Measurements from ENCODE around the gene CHERP. TPM values are rescaled to one million over a fixed set of nuclear protein-coding genes. Genes with fewer than 3 reads are reported as not detected.

The CHERP gene
- polyA plus RNA-seq, 2 of the 4 experiments (the other 2 are of a cell fraction): 4.4 to 24.4 TPM

DNA sequence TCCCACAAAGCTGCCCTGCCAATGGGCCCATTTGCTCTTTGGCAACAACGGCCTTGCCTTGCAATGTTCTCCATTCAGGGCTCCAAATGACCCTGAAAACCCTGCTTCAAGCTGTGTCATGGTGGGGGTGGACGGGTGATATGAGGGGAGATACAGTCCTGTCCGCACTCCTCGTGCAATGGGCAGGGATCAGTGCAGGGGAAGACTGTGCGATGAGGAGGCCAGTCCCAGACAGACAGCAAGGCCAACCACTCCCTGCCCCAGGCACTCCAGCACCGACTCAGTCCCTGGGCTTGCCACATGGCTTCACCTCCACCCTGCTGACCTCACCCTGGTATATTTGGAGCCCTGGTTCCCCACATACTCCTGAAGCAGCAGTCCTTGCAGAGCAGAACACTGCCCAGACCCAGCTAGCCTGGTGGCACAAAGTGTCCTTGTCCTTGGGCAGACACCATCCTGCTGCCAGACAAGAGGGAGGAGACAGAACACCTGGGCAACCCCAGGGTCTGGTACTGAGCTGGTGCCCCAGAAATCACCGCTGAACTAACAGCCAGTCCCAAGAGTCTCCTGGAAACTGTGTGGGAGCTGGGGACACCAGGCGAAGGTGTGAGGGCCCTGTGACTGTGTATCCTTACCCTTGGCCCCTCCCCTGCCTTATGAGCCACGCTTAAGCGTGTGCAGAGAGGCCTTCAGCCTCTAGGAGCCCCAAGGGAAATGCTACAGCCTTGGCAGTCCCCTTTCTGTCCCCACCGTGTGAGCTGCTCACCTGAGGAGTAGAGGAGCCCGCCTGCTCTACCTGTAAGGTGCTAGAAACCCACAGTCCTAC, 39.1 kb upstream of the CHERP start (continued):
- TF ChIP-seq, protein P1, sequence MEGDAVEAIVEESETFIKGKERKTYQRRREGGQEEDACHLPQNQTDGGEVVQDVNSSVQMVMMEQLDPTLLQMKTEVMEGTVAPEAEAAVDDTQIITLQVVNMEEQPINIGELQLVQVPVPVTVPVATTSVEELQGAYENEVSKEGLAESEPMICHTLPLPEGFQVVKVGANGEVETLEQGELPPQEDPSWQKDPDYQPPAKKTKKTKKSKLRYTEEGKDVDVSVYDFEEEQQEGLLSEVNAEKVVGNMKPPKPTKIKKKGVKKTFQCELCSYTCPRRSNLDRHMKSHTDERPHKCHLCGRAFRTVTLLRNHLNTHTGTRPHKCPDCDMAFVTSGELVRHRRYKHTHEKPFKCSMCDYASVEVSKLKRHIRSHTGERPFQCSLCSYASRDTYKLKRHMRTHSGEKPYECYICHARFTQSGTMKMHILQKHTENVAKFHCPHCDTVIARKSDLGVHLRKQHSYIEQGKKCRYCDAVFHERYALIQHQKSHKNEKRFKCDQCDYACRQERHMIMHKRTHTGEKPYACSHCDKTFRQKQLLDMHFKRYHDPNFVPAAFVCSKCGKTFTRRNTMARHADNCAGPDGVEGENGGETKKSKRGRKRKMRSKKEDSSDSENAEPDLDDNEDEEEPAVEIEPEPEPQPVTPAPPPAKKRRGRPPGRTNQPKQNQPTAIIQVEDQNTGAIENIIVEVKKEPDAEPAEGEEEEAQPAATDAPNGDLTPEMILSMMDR (IDR thresholded peaks at IDR 0.05): no peak
- no peak for TF ChIP-seq RCOR1 (IDR thresholded peaks at IDR 0.05; ENCODE audit: low read depth, low read length)
- TF ChIP-seq, protein P2, sequence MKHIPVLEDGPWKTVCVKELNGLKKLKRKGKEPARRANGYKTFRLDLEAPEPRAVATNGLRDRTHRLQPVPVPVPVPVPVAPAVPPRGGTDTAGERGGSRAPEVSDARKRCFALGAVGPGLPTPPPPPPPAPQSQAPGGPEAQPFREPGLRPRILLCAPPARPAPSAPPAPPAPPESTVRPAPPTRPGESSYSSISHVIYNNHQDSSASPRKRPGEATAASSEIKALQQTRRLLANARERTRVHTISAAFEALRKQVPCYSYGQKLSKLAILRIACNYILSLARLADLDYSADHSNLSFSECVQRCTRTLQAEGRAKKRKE (CRISPR knock-in tag; IDR thresholded peaks at IDR 0.05; ENCODE audit: low read depth): no peak

DNA sequence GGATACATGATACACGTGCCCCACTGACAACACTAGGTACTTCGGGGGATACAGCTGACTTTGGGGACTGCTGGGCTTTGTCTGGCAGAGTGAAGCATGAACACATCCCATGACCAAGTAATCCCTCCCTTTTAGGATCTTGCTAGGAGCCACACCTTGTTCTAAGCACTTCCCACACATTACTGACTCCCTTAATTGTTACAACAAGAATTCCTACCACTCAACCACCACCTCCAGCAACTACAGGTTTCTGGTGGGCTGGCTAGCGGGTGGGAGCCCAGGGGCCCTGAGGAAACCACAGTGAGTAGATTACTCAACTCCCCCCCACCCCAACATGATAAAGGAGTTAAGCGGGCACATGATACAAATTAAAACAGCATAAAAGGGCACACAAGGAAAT, 37.1 kb upstream of the CHERP start:
- ATAC-seq: no peak

DNA sequence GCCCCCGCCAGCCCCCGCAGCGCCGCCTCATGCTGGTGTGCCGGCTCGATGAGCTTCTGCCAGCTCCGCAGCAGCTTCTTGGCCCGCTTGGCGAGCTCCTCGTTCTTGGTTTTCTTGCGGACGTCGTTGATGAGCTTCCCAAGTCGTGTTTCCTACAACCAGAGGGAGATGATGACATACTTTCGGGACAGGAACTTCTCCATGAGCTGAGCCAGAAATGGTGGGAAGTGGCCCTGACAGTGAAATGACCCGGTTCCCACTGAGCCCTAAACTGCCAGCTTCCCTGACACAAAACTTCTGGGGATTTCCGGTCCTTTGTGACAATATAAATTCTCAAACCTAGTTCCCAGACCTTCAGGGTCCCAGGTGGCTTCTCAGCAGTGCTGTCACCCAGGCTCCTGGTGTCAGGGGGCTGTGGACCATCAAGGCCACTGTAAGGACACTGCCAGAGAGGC, 35.3 kb upstream of the CHERP start:
- ATAC-seq (no peak), DNase-seq (ENCODE audit: low read depth in 1 of 2, low spot score in 1 of 2) (no peak), FAIRE-seq (no peak)
- Histone ChIP-seq H3K4me3 (no peak overlapping the region), H3K9me3 (no peaks in the 10 kb centered on the region), H3K4me1 (peaks cover 18% of the 10 kb centered on the region), H3K4me2 (no peak overlapping the region), H3K27ac (no peak overlapping the region)
- POLR2A ChIA-PET: interaction anchor here (0.6 kb wide), 1 partner anchor 29 kb away, joined by 5 read pairs; no protein-coding TSS in a partner anchor
- 87% methylated on average over 14 of the region's 17 CpGs for WGBS (ENCODE audit: missing lambda C conversion rate)
- no peak for TF ChIP-seq MAZ (IDR thresholded peaks at IDR 0.05; ENCODE audit: borderline replicate concordance, low read depth, low read length)
- no peak for TF ChIP-seq KDM1A (IDR thresholded peaks at IDR 0.05; ENCODE audit: low read depth)
- no peak for TF ChIP-seq TP53 (CRISPR knock-in tag; IDR thresholded peaks at IDR 0.05)
- TF ChIP-seq, protein P2 (CRISPR knock-in tag; IDR thresholded peaks at IDR 0.05; ENCODE audit: low read depth): no peak
- TF ChIP-seq, protein P3, sequence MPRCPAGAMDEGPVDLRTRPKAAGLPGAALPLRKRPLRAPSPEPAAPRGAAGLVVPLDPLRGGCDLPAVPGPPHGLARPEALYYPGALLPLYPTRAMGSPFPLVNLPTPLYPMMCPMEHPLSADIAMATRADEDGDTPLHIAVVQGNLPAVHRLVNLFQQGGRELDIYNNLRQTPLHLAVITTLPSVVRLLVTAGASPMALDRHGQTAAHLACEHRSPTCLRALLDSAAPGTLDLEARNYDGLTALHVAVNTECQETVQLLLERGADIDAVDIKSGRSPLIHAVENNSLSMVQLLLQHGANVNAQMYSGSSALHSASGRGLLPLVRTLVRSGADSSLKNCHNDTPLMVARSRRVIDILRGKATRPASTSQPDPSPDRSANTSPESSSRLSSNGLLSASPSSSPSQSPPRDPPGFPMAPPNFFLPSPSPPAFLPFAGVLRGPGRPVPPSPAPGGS (IDR thresholded peaks at IDR 0.05): no peak
- no peak for TF ChIP-seq HOXA7 (CRISPR knock-in tag; IDR thresholded peaks at IDR 0.05)
- TF ChIP-seq, protein P4, sequence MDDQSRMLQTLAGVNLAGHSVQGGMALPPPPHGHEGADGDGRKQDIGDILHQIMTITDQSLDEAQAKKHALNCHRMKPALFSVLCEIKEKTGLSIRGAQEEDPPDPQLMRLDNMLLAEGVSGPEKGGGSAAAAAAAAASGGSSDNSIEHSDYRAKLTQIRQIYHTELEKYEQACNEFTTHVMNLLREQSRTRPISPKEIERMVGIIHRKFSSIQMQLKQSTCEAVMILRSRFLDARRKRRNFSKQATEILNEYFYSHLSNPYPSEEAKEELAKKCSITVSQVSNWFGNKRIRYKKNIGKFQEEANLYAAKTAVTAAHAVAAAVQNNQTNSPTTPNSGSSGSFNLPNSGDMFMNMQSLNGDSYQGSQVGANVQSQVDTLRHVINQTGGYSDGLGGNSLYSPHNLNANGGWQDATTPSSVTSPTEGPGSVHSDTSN (IDR thresholded peaks at IDR 0.05): no peak
- TF ChIP-seq ZFP36 (IDR thresholded peaks at IDR 0.05; ENCODE audit: borderline replicate concordance, partially characterized antibody): no peak
- no peak for TF ChIP-seq TFCP2L1 (CRISPR knock-in tag; IDR thresholded peaks at IDR 0.05)
- no peak for TF ChIP-seq ZC3H11A (IDR thresholded peaks at IDR 0.05)
- no peak for TF ChIP-seq RNF2 (IDR thresholded peaks at IDR 0.05; ENCODE audit: borderline replicate concordance, low read depth)
- TF ChIP-seq BHLHE40 (IDR thresholded peaks at IDR 0.05; ENCODE audit: low read depth, low read length): no peak
- TF ChIP-seq, protein P1 (IDR thresholded peaks at IDR 0.05): no peak
- no peak for TF ChIP-seq CEBPB (IDR thresholded peaks at IDR 0.05)
- no peak for TF ChIP-seq EHMT2 (IDR thresholded peaks at IDR 0.05; ENCODE audit: low read depth)
- TF ChIP-seq FOXS1 (CRISPR knock-in tag; IDR thresholded peaks at IDR 0.05): no peak
- CTCF ChIA-PET: no interaction called here

More for the DNA sequence above, 37.1 kb upstream of the CHERP start:
- TF ChIP-seq KDM1A (IDR thresholded peaks at IDR 0.05; ENCODE audit: low read depth): no peak
- no peak for TF ChIP-seq ESRRA (IDR thresholded peaks at IDR 0.05; ENCODE audit: borderline replicate concordance, low read length)
- H3K27ac ChIP-seq: no peak overlapping the region
- no peak overlapping the region for H3K4me2 ChIP-seq
- ChIA-PET POLR2A (no interaction called here), CTCF (no interaction called here)
- WGBS (ENCODE audit: missing lambda C conversion rate): 91% methylated on average over 4 of the region's 4 CpGs
- H3K4me1 ChIP-seq: peaks cover 16% of the 10 kb centered on the region
- FAIRE-seq (no peak), DNase-seq (ENCODE audit: low read depth in 1 of 2, low spot score in 1 of 2) (no peak)
- H3K9me3 ChIP-seq: no peaks in the 10 kb centered on the region
- H3K4me3 ChIP-seq: no peak overlapping the region
